ENCODE measurements around the gene ASB2.

DNA sequence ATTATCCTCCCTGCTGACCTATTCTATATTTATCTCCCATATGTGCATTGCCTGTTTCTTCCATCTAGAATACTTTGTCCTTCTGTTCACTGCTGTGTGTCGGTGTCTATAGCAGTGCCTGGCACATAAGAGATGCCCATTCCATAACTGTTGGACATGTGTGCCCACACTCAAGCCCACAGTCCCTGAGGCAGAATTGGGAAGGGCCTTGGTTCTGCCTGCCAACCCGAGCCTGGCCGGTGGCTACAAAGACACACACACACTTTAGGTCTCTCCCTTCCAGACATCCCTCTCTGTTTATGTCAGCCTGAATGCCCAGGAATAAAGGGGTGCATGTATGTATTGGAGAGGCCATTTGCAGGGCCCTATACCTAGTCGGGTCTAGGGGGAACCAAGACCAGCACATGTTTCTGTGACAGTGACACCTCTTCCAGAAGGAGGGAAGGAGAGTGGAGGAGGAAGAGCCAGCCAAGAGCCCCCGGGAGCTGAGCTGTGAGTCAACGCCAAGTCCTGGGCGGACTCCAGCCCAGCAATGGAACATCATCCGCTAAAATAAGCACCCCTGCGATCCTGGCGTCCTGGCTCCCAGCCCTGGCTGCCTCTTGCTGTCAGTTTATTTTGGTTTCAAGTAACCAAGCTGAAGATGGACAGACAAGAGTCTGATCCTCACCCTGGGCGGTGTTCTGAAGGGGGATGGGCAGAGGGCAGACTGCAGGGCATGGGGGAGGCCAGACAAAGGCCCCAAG lies 4.3 kb upstream of the ASB2 start:
- TF ChIP-seq YY1 (IDR thresholded peaks at IDR 0.05; ENCODE audit: insufficient read depth, insufficient read length) (no peak), ZNF274 (IDR thresholded peaks at IDR 0.05; ENCODE audit: low read depth, low read length) (no peak), SUZ12 (IDR thresholded peaks at IDR 0.05; ENCODE audit: extremely low read depth, insufficient read depth, insufficient read length) (no peak)

All from NT2/D1 (cell line).